Measurements from ENCODE around the gene PRKG1.

PRKG1 gene

GRCh38 chr10:51244748-51245490 lies 170.6 kb downstream of the PRKG1 start:
- TF ChIP-seq, protein P1, sequence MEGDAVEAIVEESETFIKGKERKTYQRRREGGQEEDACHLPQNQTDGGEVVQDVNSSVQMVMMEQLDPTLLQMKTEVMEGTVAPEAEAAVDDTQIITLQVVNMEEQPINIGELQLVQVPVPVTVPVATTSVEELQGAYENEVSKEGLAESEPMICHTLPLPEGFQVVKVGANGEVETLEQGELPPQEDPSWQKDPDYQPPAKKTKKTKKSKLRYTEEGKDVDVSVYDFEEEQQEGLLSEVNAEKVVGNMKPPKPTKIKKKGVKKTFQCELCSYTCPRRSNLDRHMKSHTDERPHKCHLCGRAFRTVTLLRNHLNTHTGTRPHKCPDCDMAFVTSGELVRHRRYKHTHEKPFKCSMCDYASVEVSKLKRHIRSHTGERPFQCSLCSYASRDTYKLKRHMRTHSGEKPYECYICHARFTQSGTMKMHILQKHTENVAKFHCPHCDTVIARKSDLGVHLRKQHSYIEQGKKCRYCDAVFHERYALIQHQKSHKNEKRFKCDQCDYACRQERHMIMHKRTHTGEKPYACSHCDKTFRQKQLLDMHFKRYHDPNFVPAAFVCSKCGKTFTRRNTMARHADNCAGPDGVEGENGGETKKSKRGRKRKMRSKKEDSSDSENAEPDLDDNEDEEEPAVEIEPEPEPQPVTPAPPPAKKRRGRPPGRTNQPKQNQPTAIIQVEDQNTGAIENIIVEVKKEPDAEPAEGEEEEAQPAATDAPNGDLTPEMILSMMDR (IDR thresholded peaks at IDR 0.05; ENCODE audit: borderline replicate concordance, insufficient read depth, low read depth, low read length): no peak
- no peak overlapping the region for H3K4me3 ChIP-seq (ENCODE audit: low read depth, low read length)

- H3K4me3 ChIP-seq (ENCODE audit: low read depth, low read length): no peak overlapping the region
- TF ChIP-seq, protein P1 (IDR thresholded peaks at IDR 0.05; ENCODE audit: borderline replicate concordance, insufficient read depth, low read depth, low read length): no peak
Measured at GRCh38 chr10:51246156-51246555, 171.9 kb downstream of the PRKG1 start.

DNA sequence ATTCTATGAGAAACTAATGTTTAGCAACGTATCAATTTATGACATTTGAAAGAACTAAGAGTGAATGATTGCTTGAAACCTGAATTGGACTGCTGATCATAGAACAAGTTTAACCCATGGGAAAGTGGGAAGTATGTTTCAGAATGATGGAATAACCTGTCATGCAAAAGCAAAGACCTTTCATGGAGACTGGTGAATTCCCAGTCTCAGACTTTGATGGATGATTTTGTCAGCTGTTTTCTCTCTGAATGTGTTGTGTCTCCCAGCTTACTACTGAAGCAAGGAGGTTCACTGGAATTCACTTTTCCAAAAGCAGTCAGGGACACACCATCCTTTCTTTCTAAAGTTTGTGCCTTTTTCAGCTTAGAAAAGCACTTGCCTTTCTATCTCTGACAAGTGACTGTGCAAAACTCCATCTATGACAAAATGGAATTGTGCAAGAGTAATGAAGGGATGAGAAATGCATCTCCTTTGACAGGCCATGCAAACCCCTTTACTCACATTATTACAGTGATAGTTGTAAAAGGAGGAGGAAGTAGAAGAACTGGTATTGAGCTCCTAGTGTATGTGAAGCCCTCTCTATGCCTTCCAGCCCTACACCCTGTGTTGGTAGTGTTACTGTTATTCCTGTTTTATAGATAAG lies 176.1 kb downstream of the PRKG1 start:
- no peak overlapping the region for H3K4me3 ChIP-seq (ENCODE audit: low read depth, low read length)
- TF ChIP-seq, protein P1 (IDR thresholded peaks at IDR 0.05; ENCODE audit: borderline replicate concordance, insufficient read depth, low read depth, low read length): no peak

DNA sequence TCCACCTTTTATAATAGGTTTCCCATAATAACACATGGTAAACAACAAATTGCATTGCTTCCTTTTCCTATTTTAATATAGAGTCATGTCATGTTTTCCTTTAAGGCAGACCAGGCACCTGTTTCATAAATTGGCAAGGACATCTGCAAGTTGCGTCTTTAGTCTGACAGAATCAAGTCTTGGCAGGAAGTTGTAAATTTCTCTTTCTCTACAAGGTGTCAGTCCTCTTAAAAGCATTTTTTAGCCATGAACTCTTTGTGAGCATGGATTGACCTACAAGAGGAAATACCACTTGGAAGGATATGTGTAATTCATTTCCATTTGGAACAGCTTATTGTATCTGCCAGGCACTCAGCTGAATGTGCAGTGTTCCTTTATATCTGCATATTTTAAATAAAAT lies 176.8 kb downstream of the PRKG1 start:
- TF ChIP-seq, protein P1 (IDR thresholded peaks at IDR 0.05; ENCODE audit: borderline replicate concordance, insufficient read depth, low read depth, low read length): no peak
- H3K4me3 ChIP-seq (ENCODE audit: low read depth, low read length): no peak overlapping the region

GRCh38 chr10:51255381-51255780 lies 181.1 kb downstream of the PRKG1 start:
- TF ChIP-seq, protein P1 (IDR thresholded peaks at IDR 0.05; ENCODE audit: borderline replicate concordance, insufficient read depth, low read depth, low read length): no peak
- no peak overlapping the region for H3K4me3 ChIP-seq (ENCODE audit: low read depth, low read length)

DNA sequence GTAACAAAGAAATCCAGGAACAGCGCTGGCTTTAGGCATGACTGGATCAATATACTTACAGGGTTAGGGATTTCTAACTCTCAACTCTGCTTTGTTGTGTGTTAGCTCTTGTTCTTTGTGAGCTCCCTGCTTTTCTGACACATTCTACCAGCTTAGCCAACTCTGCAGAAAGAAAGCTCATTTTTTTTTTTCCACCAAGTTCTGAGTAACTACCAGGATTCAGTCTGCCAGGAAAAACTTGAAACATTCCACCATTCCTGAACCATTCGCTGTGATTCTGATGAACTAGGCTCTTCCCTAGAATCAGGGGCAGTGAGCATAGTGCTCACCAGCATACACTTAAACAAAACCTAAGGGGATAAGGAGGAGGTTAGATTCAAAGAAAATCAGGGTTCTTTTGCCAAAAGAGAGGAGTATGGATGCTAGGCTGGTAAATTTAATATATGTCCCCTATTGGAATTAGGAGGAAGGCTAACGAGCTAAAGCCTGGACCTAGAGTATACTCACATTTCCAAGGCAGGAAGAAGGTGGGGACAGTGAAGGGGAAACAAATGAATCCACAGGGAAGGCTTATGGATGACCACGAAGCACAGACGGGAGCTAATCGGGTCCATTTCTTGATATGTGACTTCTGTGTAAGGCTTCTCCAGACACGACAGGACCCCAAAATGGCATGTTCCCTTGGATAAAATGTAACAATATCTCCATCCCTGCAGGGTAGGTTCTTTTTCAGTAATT lies 183.4 kb downstream of the PRKG1 start:
- TF ChIP-seq, protein P1 (IDR thresholded peaks at IDR 0.05; ENCODE audit: borderline replicate concordance, insufficient read depth, low read depth, low read length): no peak
- H3K4me3 ChIP-seq (ENCODE audit: low read depth, low read length): no peak overlapping the region
